Lower lobe of right lung (tissue), 2 donors: ENCODE measurements around the gene VAT1L. TPM values are rescaled to one million over a fixed set of nuclear protein-coding genes. Genes with fewer than 3 reads are reported as not detected.

Source experiments
- ATAC-seq, 2 donors: fragments of 200-7000 bp; cut with Tn5 transposase; one replicate each; pipeline ENCODE4 v1.9.1; 2020 to 2022; ENCODE audit warnings: mild to moderate bottlenecking in 2 of 2, moderate library complexity in 2 of 2
- DNase-seq: peaks from one replicate; pipeline ENCODE4 v3.0.0-alpha.2; 2020
- H3K27ac ChIP-seq: fragments of 200-600 bp; one replicate; pipeline ENCODE4 v1.8.0; 2022
- H3K27me3 ChIP-seq: fragments of 200-600 bp; one replicate; pipeline ENCODE4 v1.8.0; 2022; ENCODE audit warnings: low read depth
- H3K36me3 ChIP-seq: fragments of 200-600 bp; one replicate; pipeline ENCODE4 v1.8.0; 2022; ENCODE audit warnings: mild to moderate bottlenecking
- H3K4me1 ChIP-seq: fragments of 200-600 bp; one replicate; pipeline ENCODE4 v1.8.0; 2022
- H3K4me3 ChIP-seq: fragments of 200-600 bp; one replicate; pipeline ENCODE4 v1.8.0; 2022; ENCODE audit warnings: mild to moderate bottlenecking
- H3K9me3 ChIP-seq: fragments of 200-600 bp; one replicate; pipeline ENCODE4 v1.8.0; 2022
- CTCF ChIP-seq: fragments of 200-600 bp; IDR thresholded peaks from one replicate; pipeline ENCODE4 v1.8.0; 2022; ENCODE audit warnings: antibody characterized with exemption, mild to moderate bottlenecking
- intact Hi-C: fragments of 100-400 bp; cut with DNase I; formaldehyde crosslinking; loops from one replicate; pipeline ENCODE4 v1.11.0; 2022
- total RNA-seq: library from RNA; stranded (reverse); fragmentation: NEBNext Ultra II Directional; extraction: Animal tissue kit (Norgen Biotek cat#: 25700); gene quantifications from one replicate; pipeline ENCODE4 v1.2.1, GENCODE V29; 2021
- donor health status: DM: no; HTN: yes; CAD: no; lungs with severe emphysema.

Gene VAT1L
- total RNA-seq, 1 donor from 2014 or later = 0.38 TPM

GRCh38 chr16:77871932-77872331, 83.6 kb downstream of the VAT1L start:
- Histone ChIP-seq H3K4me3 (no peak overlapping the region), H3K36me3 (no peaks in the 10 kb centered on the region), H3K27ac (no peak overlapping the region), H3K9me3 (no peaks in the 10 kb centered on the region), H3K27me3 (no peaks in the 10 kb centered on the region), H3K4me1 (no peaks in the 10 kb centered on the region)
- TF ChIP-seq CTCF = no peak
- intact Hi-C loops = no loop called here
- DNase-seq (no peak), ATAC-seq (no peak)

GRCh38 chr16:77873066-77873465, 84.7 kb downstream of the VAT1L start:
- Histone ChIP-seq H3K27ac (no peak overlapping the region), H3K4me1 (no peaks in the 10 kb centered on the region), H3K36me3 (no peaks in the 10 kb centered on the region), H3K27me3 (no peaks in the 10 kb centered on the region), H3K9me3 (no peaks in the 10 kb centered on the region), H3K4me3 (no peak overlapping the region)
- intact Hi-C loops = no loop called here
- DNase-seq = no peak
- ATAC-seq = no peak
- no peak for TF ChIP-seq CTCF

DNA sequence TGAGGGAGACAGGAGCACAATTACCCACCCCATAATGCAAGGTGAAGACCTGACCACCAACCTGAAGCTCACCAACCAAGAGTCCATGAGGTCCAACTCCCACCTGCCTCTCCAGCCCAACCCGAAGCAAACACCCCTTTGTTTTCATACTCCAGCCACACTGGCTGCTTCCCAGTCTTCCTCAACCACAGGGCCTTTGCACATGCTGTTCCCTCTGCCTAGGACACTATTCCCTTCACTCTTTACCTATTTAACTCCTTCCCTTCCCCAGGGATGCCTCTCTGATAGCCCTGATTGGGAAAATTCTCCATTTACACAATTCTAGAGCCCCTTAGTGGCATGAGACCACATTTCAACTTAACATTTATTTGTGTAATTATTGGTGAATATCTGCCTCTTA, 86.0 kb downstream of the VAT1L start:
- Histone ChIP-seq H3K4me3 (no peak overlapping the region), H3K9me3 (no peaks in the 10 kb centered on the region), H3K27me3 (no peaks in the 10 kb centered on the region), H3K27ac (no peak overlapping the region), H3K36me3 (no peaks in the 10 kb centered on the region), H3K4me1 (no peaks in the 10 kb centered on the region)
- intact Hi-C loops = no loop called here
- DNase-seq = no peak
- TF ChIP-seq CTCF = no peak
- ATAC-seq = no peak

- TF ChIP-seq CTCF = no peak
- Histone ChIP-seq H3K4me1 (no peaks in the 10 kb centered on the region), H3K4me3 (no peak overlapping the region), H3K27ac (no peak overlapping the region), H3K9me3 (no peaks in the 10 kb centered on the region), H3K27me3 (no peaks in the 10 kb centered on the region), H3K36me3 (no peaks in the 10 kb centered on the region)
- no peak for ATAC-seq
- no peak for DNase-seq
- intact Hi-C loops = no loop called here
Measured at GRCh38 chr16:77876776-77877175, 88.4 kb downstream of the VAT1L start.

GRCh38 chr16:77877712-77878347, 89.5 kb downstream of the VAT1L start:
- H3K4me3 ChIP-seq = no peak overlapping the region
- H3K36me3 ChIP-seq = no peaks in the 10 kb centered on the region
- no peaks in the 10 kb centered on the region for H3K27me3 ChIP-seq
- no peaks in the 10 kb centered on the region for H3K4me1 ChIP-seq
- H3K9me3 ChIP-seq = no peaks in the 10 kb centered on the region
- DNase-seq = no peak
- TF ChIP-seq CTCF = no peak
- intact Hi-C loops = no loop called here
- H3K27ac ChIP-seq = no peak overlapping the region
- ATAC-seq = no peak
